Measurements from ENCODE around the gene ARHGEF3. TPM values are rescaled to one million over a fixed set of nuclear protein-coding genes. Genes with fewer than 3 reads are reported as not detected.

ARHGEF3 gene
- total and polyA plus RNA-seq, 2 donors (not counting 3 experiments of a cell fraction or from before 2014, with no cell fraction given) = 6.7 to 16.3 TPM

- H2AFZ ChIP-seq (ENCODE audit: low read depth, low read length) = no peak overlapping the region
- DNase-seq (ENCODE audit: low read depth, low spot score) (no peak), FAIRE-seq (no peak)
- TF ChIP-seq CTCF (IDR thresholded peaks at IDR 0.05; ENCODE audit: extremely low read depth in 1 of 2, insufficient read depth in 1 of 2, low read depth in 1 of 2, low read length in 2 of 2) (no peak), JUN (IDR thresholded peaks at IDR 0.05; ENCODE audit: borderline replicate concordance, insufficient read depth, insufficient read length, low read depth) (no peak), MYC (IDR thresholded peaks at IDR 0.05; ENCODE audit: low read depth, low read length) (no peak), POLR2AphosphoS5 (IDR thresholded peaks at IDR 0.05; ENCODE audit: insufficient read depth, low read depth, low read length) (no peak), GATA2 (IDR thresholded peaks at IDR 0.05; ENCODE audit: insufficient read depth, insufficient read length, low read depth, low read length) (no peak), EZH2 (IDR thresholded peaks at IDR 0.05; ENCODE audit: borderline replicate concordance, low read depth, low read length, severe bottlenecking) (no peak), FOS (IDR thresholded peaks at IDR 0.05; ENCODE audit: borderline replicate concordance, insufficient read depth, low read length) (no peak), POLR2A (IDR thresholded peaks at IDR 0.05; ENCODE audit: low read depth, low read length) (no peak)
- TF ChIP-seq, protein P1, sequence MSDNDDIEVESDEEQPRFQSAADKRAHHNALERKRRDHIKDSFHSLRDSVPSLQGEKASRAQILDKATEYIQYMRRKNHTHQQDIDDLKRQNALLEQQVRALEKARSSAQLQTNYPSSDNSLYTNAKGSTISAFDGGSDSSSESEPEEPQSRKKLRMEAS (IDR thresholded peaks at IDR 0.05; ENCODE audit: insufficient read depth, insufficient read length) = no peak
- no peak overlapping the region for H3K27ac ChIP-seq (ENCODE audit: insufficient read depth, low read depth, low read length)
- no peaks in the 10 kb centered on the region for H3K9me3 ChIP-seq (replicated peaks; ENCODE audit: control insufficient read depth, insufficient read depth, low read length)
- no peak overlapping the region for H3K4me3 ChIP-seq (replicated peaks in 1 of 3; ENCODE audit: insufficient read depth in 1 of 3, low read depth in 1 of 3, low read length in 3 of 3)
- ChIA-PET CTCF (interaction anchor here (1.2 kb wide), 1 partner anchor 74 kb away, joined by 5 read pairs; no protein-coding TSS in a partner anchor), POLR2A (interaction anchor here (0.6 kb wide), 1 partner anchor 746 kb away, joined by 3 read pairs; no protein-coding TSS in a partner anchor)
- H3K9ac ChIP-seq (replicated peaks; ENCODE audit: extremely low read depth, insufficient read depth, low read length) = no peak overlapping the region
- no TSS peak for BruUV-seq (replicated peaks)
- no peaks in the 10 kb centered on the region for H3K9me1 ChIP-seq (replicated peaks; ENCODE audit: control insufficient read depth, extremely low read depth, insufficient read depth, low read length)
- no peaks in the 10 kb centered on the region for H4K20me1 ChIP-seq (replicated peaks; ENCODE audit: control insufficient read depth, extremely low read depth, insufficient read depth, low read length)
- H3K27me3 ChIP-seq (ENCODE audit: control insufficient read depth in 2 of 2, insufficient read depth in 2 of 2, low read length in 2 of 2) = no peaks in the 10 kb centered on the region
- no peak overlapping the region for H3K4me2 ChIP-seq (ENCODE audit: insufficient read depth, low read length)
- H3K36me3 ChIP-seq (ENCODE audit: control insufficient read depth in 2 of 2, extremely low read depth in 1 of 2, insufficient read depth in 2 of 2, low read length in 2 of 2) = peaks cover 0 to 9% of the 10 kb centered on the region in 2 experiments
- no peaks in the 10 kb centered on the region for H3K79me2 ChIP-seq (ENCODE audit: control insufficient read depth, insufficient read depth, low read length)
- dilution Hi-C loops (cut with MboI; ENCODE audit: extremely low pct_ligation_motif_present, low sequenced_read_pairs) = no loop called here
- no peaks in the 10 kb centered on the region for H3K4me1 ChIP-seq (ENCODE audit: control insufficient read depth, extremely low read depth, insufficient read depth, low read length)
- intact Hi-C loops (cut with micrococcal nuclease) = no loop called here
Measured at GRCh38 chr3:56725175-56725574, 76.6 kb downstream of the ARHGEF3 start.

All from endothelial cell of umbilical vein (primary cell).